HEK293 (cell line): ENCODE results near the gene KCNH5.

ENCODE experiments used
- PRDM2 ChIP-seq: fragments of 450-650 bp; formaldehyde crosslinking; IDR thresholded peaks from 2 replicates; pipeline ENCODE4 v1.5.1; 2016; ENCODE audit warnings: missing biosample characterization, missing genetic modification characterization, borderline replicate concordance
- ZNF473 ChIP-seq: fragments of 450-650 bp; formaldehyde crosslinking; IDR thresholded peaks from 2 replicates; pipeline ENCODE4 v1.5.1; 2017; ENCODE audit warnings: missing biosample characterization, missing genetic modification characterization
- ZSCAN30 ChIP-seq: fragments of 450-650 bp; IDR thresholded peaks from 2 replicates; pipeline ENCODE4 v1.5.1; 2018; ENCODE audit warnings: missing biosample characterization, mild to moderate bottlenecking, missing genetic modification characterization, moderate library complexity
- ZXDB ChIP-seq: fragments of 450-650 bp; formaldehyde crosslinking; IDR thresholded peaks from 2 replicates; pipeline ENCODE4 v1.5.1; 2016; ENCODE audit warnings: missing biosample characterization, missing genetic modification characterization
- TF ChIP-seq, protein P1 (sequence below): fragments of 450-650 bp; formaldehyde crosslinking; IDR thresholded peaks from 2 replicates; pipeline ENCODE4 v1.5.1; 2016; ENCODE audit warnings: missing biosample characterization, missing genetic modification characterization
- TF ChIP-seq, protein P2 (sequence below): fragments of 450-650 bp; formaldehyde crosslinking; IDR thresholded peaks from 2 replicates; pipeline ENCODE4 v1.5.1; 2016; ENCODE audit warnings: missing biosample characterization, missing genetic modification characterization

DNA sequence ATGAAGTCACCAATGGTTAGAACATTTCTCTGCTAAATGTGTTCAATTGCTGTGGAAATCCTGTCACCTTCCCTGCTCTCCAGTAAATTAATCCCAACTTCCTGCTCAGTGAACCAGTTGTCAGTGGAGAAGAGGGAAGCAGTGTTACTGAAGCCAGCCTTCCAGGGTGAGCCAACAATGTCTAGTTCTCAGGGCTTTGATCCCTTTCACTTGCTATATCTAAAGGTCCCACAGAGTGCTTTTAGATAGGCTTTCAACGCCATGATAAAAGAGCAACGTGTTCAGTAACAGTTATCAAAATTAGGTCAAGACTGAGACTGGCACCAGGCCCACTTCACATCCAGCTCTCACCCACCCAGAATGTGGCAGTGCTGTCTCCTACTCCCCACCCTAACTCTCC lies 139.7 kb downstream of the KCNH5 start:
- TF ChIP-seq PRDM2 (tag by site-specific recombination) (no peak), ZNF473 (no peak), ZXDB (tag by site-specific recombination) (no peak), ZSCAN30 (tag by site-specific recombination) (no peak)
- TF ChIP-seq, protein P1, sequence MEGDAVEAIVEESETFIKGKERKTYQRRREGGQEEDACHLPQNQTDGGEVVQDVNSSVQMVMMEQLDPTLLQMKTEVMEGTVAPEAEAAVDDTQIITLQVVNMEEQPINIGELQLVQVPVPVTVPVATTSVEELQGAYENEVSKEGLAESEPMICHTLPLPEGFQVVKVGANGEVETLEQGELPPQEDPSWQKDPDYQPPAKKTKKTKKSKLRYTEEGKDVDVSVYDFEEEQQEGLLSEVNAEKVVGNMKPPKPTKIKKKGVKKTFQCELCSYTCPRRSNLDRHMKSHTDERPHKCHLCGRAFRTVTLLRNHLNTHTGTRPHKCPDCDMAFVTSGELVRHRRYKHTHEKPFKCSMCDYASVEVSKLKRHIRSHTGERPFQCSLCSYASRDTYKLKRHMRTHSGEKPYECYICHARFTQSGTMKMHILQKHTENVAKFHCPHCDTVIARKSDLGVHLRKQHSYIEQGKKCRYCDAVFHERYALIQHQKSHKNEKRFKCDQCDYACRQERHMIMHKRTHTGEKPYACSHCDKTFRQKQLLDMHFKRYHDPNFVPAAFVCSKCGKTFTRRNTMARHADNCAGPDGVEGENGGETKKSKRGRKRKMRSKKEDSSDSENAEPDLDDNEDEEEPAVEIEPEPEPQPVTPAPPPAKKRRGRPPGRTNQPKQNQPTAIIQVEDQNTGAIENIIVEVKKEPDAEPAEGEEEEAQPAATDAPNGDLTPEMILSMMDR (tag by site-specific recombination), result no peak
- TF ChIP-seq, protein P2, sequence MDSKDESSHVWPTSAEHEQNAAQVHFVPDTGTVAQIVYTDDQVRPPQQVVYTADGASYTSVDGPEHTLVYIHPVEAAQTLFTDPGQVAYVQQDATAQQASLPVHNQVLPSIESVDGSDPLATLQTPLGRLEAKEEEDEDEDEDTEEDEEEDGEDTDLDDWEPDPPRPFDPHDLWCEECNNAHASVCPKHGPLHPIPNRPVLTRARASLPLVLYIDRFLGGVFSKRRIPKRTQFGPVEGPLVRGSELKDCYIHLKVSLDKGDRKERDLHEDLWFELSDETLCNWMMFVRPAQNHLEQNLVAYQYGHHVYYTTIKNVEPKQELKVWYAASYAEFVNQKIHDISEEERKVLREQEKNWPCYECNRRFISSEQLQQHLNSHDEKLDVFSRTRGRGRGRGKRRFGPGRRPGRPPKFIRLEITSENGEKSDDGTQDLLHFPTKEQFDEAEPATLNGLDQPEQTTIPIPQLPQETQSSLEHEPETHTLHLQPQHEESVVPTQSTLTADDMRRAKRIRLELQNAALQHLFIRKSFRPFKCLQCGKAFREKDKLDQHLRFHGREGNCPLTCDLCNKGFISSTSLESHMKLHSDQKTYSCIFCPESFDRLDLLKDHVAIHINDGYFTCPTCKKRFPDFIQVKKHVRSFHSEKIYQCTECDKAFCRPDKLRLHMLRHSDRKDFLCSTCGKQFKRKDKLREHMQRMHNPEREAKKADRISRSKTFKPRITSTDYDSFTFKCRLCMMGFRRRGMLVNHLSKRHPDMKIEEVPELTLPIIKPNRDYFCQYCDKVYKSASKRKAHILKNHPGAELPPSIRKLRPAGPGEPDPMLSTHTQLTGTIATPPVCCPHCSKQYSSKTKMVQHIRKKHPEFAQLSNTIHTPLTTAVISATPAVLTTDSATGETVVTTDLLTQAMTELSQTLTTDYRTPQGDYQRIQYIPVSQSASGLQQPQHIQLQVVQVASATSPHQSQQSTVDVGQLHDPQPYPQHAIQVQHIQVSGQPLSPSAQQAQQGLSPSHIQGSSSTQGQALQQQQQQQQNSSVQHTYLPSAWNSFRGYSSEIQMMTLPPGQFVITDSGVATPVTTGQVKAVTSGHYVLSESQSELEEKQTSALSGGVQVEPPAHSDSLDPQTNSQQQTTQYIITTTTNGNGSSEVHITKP, result no peak
